HPDE6-E6E7 (cell line): ENCODE results near the gene SLFN14.
"Not testable (repeated sequence)": the region's sequence is repeated elsewhere in the genome, so short reads cannot be mapped to it uniquely, and the experiment has no call there.

ENCODE experiments used
- DNase-seq: peaks from one replicate; pipeline ENCODE4 v3.0.0; 2011; ENCODE audit warnings: missing footprints; ENCODE audit errors: extremely low spot score

The SLFN14 gene

GRCh38 chr17:35559495-35560210 is 966 bp downstream of the SLFN14 start:
- no peak for DNase-seq

GRCh38 chr17:35557353-35557752 is 3.3 kb downstream of the SLFN14 start:
- DNase-seq, result no peak

GRCh38 chr17:35555691-35556090 is 4.9 kb downstream of the SLFN14 start:
- DNase-seq, result no peak

GRCh38 chr17:35554668-35555067 is 6.0 kb downstream of the SLFN14 start:
- DNase-seq, result no peak

- no peak for DNase-seq
Observed at GRCh38 chr17:35553310-35553709, 7.3 kb downstream of the SLFN14 start.

- DNase-seq, result no peak
Observed at GRCh38 chr17:35548978-35549377, 11.6 kb downstream of the SLFN14 start.

GRCh38 chr17:35548208-35548810 is 12.3 kb downstream of the SLFN14 start:
- DNase-seq, result no peak

GRCh38 chr17:35546487-35546886 is 14.1 kb downstream of the SLFN14 start:
- DNase-seq, result no peak

GRCh38 chr17:35545150-35545549 is 15.5 kb downstream of the SLFN14 start:
- no peak for DNase-seq

GRCh38 chr17:35543856-35544255 is 16.8 kb downstream of the SLFN14 start:
- DNase-seq, result no peak

- DNase-seq, result no peak
Observed at GRCh38 chr17:35542990-35543389, 17.6 kb downstream of the SLFN14 start.

- DNase-seq, result no peak
Observed at GRCh38 chr17:35541434-35541833, 19.2 kb downstream of the SLFN14 start.

GRCh38 chr17:35540589-35541404 is 19.8 kb downstream of the SLFN14 start:
- peak; percentile 37 for DNase-seq

GRCh38 chr17:35539659-35540026 is 21.0 kb downstream of the SLFN14 start:
- no peak for DNase-seq

- no peak for DNase-seq
Observed at GRCh38 chr17:35537601-35538141, 22.9 kb downstream of the SLFN14 start, which contains the start of gene SLFN12L. Gene SLFN12L, minus strand, starts transcription at chr17:35537678. Its CDS starts 15,314 bp downstream, at chr17:35522364.

- DNase-seq, result no peak
Observed at GRCh38 chr17:35536664-35537171, 23.9 kb downstream of the SLFN14 start.

GRCh38 chr17:35535406-35535805 is 25.2 kb downstream of the SLFN14 start:
- not testable (repeated sequence) for DNase-seq

- DNase-seq, result no peak
Observed at GRCh38 chr17:35534576-35535093, 26.0 kb downstream of the SLFN14 start.

- DNase-seq, result no peak
Observed at GRCh38 chr17:35531160-35531559, 29.5 kb downstream of the SLFN14 start.

- DNase-seq, result no peak
Observed at GRCh38 chr17:35529866-35530265, 30.8 kb downstream of the SLFN14 start.

- DNase-seq, result not testable (repeated sequence)
Observed at GRCh38 chr17:35529326-35529725, 31.3 kb downstream of the SLFN14 start.

GRCh38 chr17:35523296-35523695 is 37.3 kb downstream of the SLFN14 start:
- DNase-seq, result no peak
